Neutrophil (primary cell): ENCODE results near the gene GANC.
"Not testable (repeated sequence)": the region's sequence is repeated elsewhere in the genome, so short reads cannot be mapped to it uniquely, and the experiment has no call there.

Source experiments
- H3K27ac ChIP-seq: fragments of 200-600 bp; sonication (generic); 2 replicates; pipeline ENCODE4 v1.5.1; 2016; ENCODE audit warnings: mild to moderate bottlenecking, moderate library complexity
- H3K27me3 ChIP-seq: fragments of 200-600 bp; sonication (generic); 2 replicates; pipeline ENCODE4 v1.6.0; 2016; ENCODE audit warnings: mild to moderate bottlenecking
- H3K36me3 ChIP-seq: fragments of 200-600 bp; sonication (generic); 2 replicates; pipeline ENCODE4 v1.5.1; 2017
- H3K4me1 ChIP-seq, 2 experiments: fragments of 200-600 bp in 1 of 2; sonication (generic) in 1 of 2; 1 replicate in 1 of 2; 2 replicates in 1 of 2; pipeline versions ENCODE4 v1.5.1 to v1.6.1; 2013 to 2016; ENCODE audit warnings: low read depth in 1 of 2, low read length in 1 of 2, mild to moderate bottlenecking in 1 of 2, moderate library complexity in 1 of 2; ENCODE audit not compliant: control insufficient read depth in 1 of 2, insufficient read depth in 1 of 2
- H3K4me3 ChIP-seq, 2 experiments: fragments of 200-600 bp in 1 of 2; sonication (generic) in 1 of 2; 1 replicate in 1 of 2; 2 replicates in 1 of 2; pipeline ENCODE4 v1.5.1; 2013 to 2016; ENCODE audit warnings: low read depth in 1 of 2, low read length in 1 of 2, mild to moderate bottlenecking in 1 of 2, moderate library complexity in 1 of 2
- H3K9me3 ChIP-seq: fragments of 200-600 bp; sonication (generic); 2 replicates; pipeline ENCODE4 v1.5.1; 2016
- CTCF ChIP-seq: fragments of 200-600 bp; sonication (generic); IDR thresholded peaks from 2 replicates; pipeline ENCODE4 v1.5.1; 2016; ENCODE audit warnings: antibody characterized with exemption

Gene GANC

GRCh38 chr15:42289166-42289565 is 16.2 kb downstream of the GANC start:
- no peak for TF ChIP-seq CTCF
- Histone ChIP-seq H3K27me3 (no peaks in the 10 kb centered on the region), H3K27ac (no peak overlapping the region), H3K36me3 (peaks cover 47% of the 10 kb centered on the region), H3K4me1 (peaks cover 18 to 23% of the 10 kb centered on the region in 2 experiments), H3K4me3 (no peak overlapping the region), H3K9me3 (no peaks in the 10 kb centered on the region)

GRCh38 chr15:42301004-42301403 is 28.0 kb downstream of the GANC start:
- not testable (repeated sequence) for H3K27ac ChIP-seq, H3K4me1 ChIP-seq
- H3K36me3 ChIP-seq: peaks cover 11% of the 10 kb centered on the region

GRCh38 chr15:42306681-42307080 is 33.7 kb downstream of the GANC start:
- Histone ChIP-seq H3K4me3 (no peak overlapping the region), H3K4me1 (no peaks in the 10 kb centered on the region), H3K9me3 (no peaks in the 10 kb centered on the region), H3K36me3 (peaks cover 36% of the 10 kb centered on the region), H3K27me3 (no peaks in the 10 kb centered on the region), H3K27ac (no peak overlapping the region)
- TF ChIP-seq CTCF: no peak

More at GRCh38 chr15:42301004-42301403, 28.0 kb downstream of the GANC start:
- H3K9me3 ChIP-seq, H3K27me3 ChIP-seq, H3K4me3 ChIP-seq: not testable (repeated sequence)

GRCh38 chr15:42313463-42313862 is 40.5 kb downstream of the GANC start:
- Histone ChIP-seq H3K4me3 (no peak overlapping the region), H3K36me3 (peaks cover 31% of the 10 kb centered on the region), H3K9me3 (no peaks in the 10 kb centered on the region), H3K27ac (no peak overlapping the region), H3K4me1 (no peaks in the 10 kb centered on the region), H3K27me3 (no peaks in the 10 kb centered on the region)
- TF ChIP-seq CTCF: no peak

- Histone ChIP-seq H3K4me1 (no peaks in the 10 kb centered on the region), H3K4me3 (no peak overlapping the region), H3K9me3 (no peaks in the 10 kb centered on the region), H3K27ac (no peak overlapping the region), H3K27me3 (no peaks in the 10 kb centered on the region), H3K36me3 (peaks cover 23% of the 10 kb centered on the region)
- no peak for TF ChIP-seq CTCF
These were observed 41.8 kb downstream of the GANC start for GRCh38 chr15:42314818-42315217.

- Histone ChIP-seq H3K36me3 (peaks cover 16% of the 10 kb centered on the region), H3K27ac (no peak overlapping the region), H3K4me1 (no peaks in the 10 kb centered on the region), H3K4me3 (no peak overlapping the region), H3K27me3 (no peaks in the 10 kb centered on the region), H3K9me3 (no peaks in the 10 kb centered on the region)
- TF ChIP-seq CTCF: no peak
These were observed 42.5 kb downstream of the GANC start for GRCh38 chr15:42315521-42315920.

- not testable (repeated sequence) for H3K4me3 ChIP-seq, H3K4me1 ChIP-seq, H3K9me3 ChIP-seq, H3K27ac ChIP-seq, H3K27me3 ChIP-seq
- H3K36me3 ChIP-seq: peaks cover 10% of the 10 kb centered on the region
These were observed 43.3 kb downstream of the GANC start for GRCh38 chr15:42316282-42316805.
